Naive thymus-derived CD4-positive, alpha-beta T cell (primary cell): ENCODE measurements around the gene SSBP2. TPM values are rescaled to one million over a fixed set of nuclear protein-coding genes. Genes with fewer than 3 reads are reported as not detected.
A peak's percentile ranks its signal among the peaks of the same experiment; 100 is the strongest.

Source experiments
- ATAC-seq: fragments of 150-1000 bp; cut with Tn5 transposase; 2 replicates; pipeline ENCODE4 v1.10.0; 2021; ENCODE audit warnings: mild to moderate bottlenecking, moderate library complexity
- CTCF ChIA-PET: fragments of 350-600 bp; sonication (Branson Sonifier 250); formaldehyde crosslinking; loops from one replicate; lab custom pipeline; 2021; ENCODE audit warnings: antibody characterized with exemption; lab: Charles Lee
- POLR2A ChIA-PET: fragments of 350-600 bp; sonication (Branson Sonifier 250); formaldehyde crosslinking; loops from one replicate; lab custom pipeline; 2021; ENCODE audit warnings: antibody characterized with exemption, inconsistent platforms; lab: Charles Lee
- DNase-seq, 9 donors: peaks; one replicate each; pipeline versions ENCODE4 v3.0.0 to v3.0.0-alpha.2; 2020 to 2022; ENCODE audit warnings: mixed read lengths in 1 of 9
- H3K27ac ChIP-seq: one replicate; pipeline ENCODE4 v1.7.0; 2013; ENCODE audit warnings: mild to moderate bottlenecking, low read depth, low read length, moderate library complexity
- H3K27me3 ChIP-seq, 2 donors: one replicate each; pipeline ENCODE4 v1.7.0; 2013; ENCODE audit warnings: low read length in 2 of 2, mild to moderate bottlenecking in 2 of 2, moderate library complexity in 2 of 2; ENCODE audit not compliant: control insufficient read depth in 2 of 2, insufficient read depth in 2 of 2
- H3K36me3 ChIP-seq, 3 experiments: 1 replicate in 2 of 3; 2 replicates in 1 of 3; pipeline ENCODE4 v1.7.0; 2013; ENCODE audit warnings: low read length in 3 of 3, mild to moderate bottlenecking in 3 of 3, moderate library complexity in 1 of 3; ENCODE audit not compliant: insufficient read depth in 3 of 3, control insufficient read depth in 2 of 3
- H3K4me1 ChIP-seq, 2 donors: one replicate each; pipeline ENCODE4 v1.7.0; 2013; ENCODE audit warnings: low read length in 2 of 2, mild to moderate bottlenecking in 2 of 2, moderate library complexity in 1 of 2; ENCODE audit not compliant: control insufficient read depth in 2 of 2, insufficient read depth in 2 of 2
- H3K4me3 ChIP-seq: 2 replicates; pipeline ENCODE4 v1.7.0; 2013; ENCODE audit warnings: mild to moderate bottlenecking, low read length
- H3K9me3 ChIP-seq, 3 experiments: 1 replicate in 2 of 3; 2 replicates in 1 of 3; pipeline ENCODE4 v1.7.0; 2013; ENCODE audit warnings: low read length in 3 of 3; ENCODE audit not compliant: control insufficient read depth in 2 of 3
- H3K27ac Mint-ChIP-seq, 9 donors: one replicate each; pipeline ENCODE4 v1.8.0; 2020 to 2022; ENCODE audit warnings: mixed read lengths in 9 of 9, mild to moderate bottlenecking in 8 of 9, moderate library complexity in 5 of 9, inconsistent platforms in 2 of 9
- H3K27me3 Mint-ChIP-seq, 5 donors: one replicate each; pipeline ENCODE4 v1.8.0; 2021 to 2022; ENCODE audit warnings: mixed read lengths in 5 of 5, mild to moderate bottlenecking in 1 of 5
- H3K36me3 Mint-ChIP-seq, 5 donors: one replicate each; pipeline ENCODE4 v1.8.0; 2020 to 2022; ENCODE audit warnings: mixed read lengths in 5 of 5, mild to moderate bottlenecking in 3 of 5, inconsistent platforms in 1 of 5
- H3K4me1 Mint-ChIP-seq, 7 donors: one replicate each; pipeline ENCODE4 v1.8.0; 2020 to 2022; ENCODE audit warnings: mixed read lengths in 7 of 7, mild to moderate bottlenecking in 3 of 7, inconsistent platforms in 1 of 7
- H3K4me3 Mint-ChIP-seq, 10 donors: one replicate each; pipeline ENCODE4 v1.8.0; 2020 to 2022; ENCODE audit warnings: mild to moderate bottlenecking in 10 of 10, mixed read lengths in 10 of 10, moderate library complexity in 6 of 10, inconsistent platforms in 2 of 10
- H3K9me3 Mint-ChIP-seq, 11 donors: one replicate each; pipeline ENCODE4 v1.8.0; 2020 to 2022; ENCODE audit warnings: mixed read lengths in 11 of 11, mild to moderate bottlenecking in 4 of 11, inconsistent platforms in 1 of 11, moderate library complexity in 1 of 11
- intact Hi-C, 2 donors: fragments of 100-400 bp; cut with micrococcal nuclease; formaldehyde crosslinking; loops; one replicate each; pipeline ENCODE4 v1.15.1; 2023
- polyA plus RNA-seq, 2 donors: library from polyadenylated mRNA; unstranded; fragments of 300-500 nt; fragmentation: Illumina TruSeq; gene quantifications; one replicate each; pipeline ENCODE4 v1.2.3, GENCODE V29; 2021
- total RNA-seq, 6 experiments: library from RNA in 5 of 6; stranded (reverse) in 5 of 6; gene quantifications; 1 replicate in 5 of 6; 2 replicates in 1 of 6; pipeline ENCODE4 v1.2.3 and lab custom pipeline; 2021 to 2026

The SSBP2 gene
- total RNA-seq (10 to 100 TPM; 36.7 to 73.1 (median 55.9) TPM), polyA plus RNA-seq (10 to 100 TPM; 87.2 to 99.8 TPM), total RNA-seq (lab: John Stamatoyannopoulos, UW) (74.0 reads per million, percentile 79 among the genes with 10 or more reads in this experiment)

- Mint-ChIP-seq H3K36me3 (peaks cover 0 to 13% (median 0%) of the 10 kb centered on the region in 5 donors), H3K27me3 (peaks cover 0 to 49% (median 0%) of the 10 kb centered on the region in 5 donors), H3K27ac (peak within 1 kb of the TSS; percentile 81 to 96 (median 94)), H3K9me3 (no peaks in the 10 kb centered on the region), H3K4me3 (peak within 1 kb of the TSS; percentile 92 to 100 (median 96)), H3K4me1 (peaks cover 21 to 49% (median 38%) of the 10 kb centered on the region in 7 donors)
- Histone ChIP-seq H3K36me3 (peaks cover 0 to 5% (median 0%) of the 10 kb centered on the region in 3 experiments), H3K4me1 (peaks cover 6 to 13% of the 10 kb centered on the region in 2 donors), H3K27me3 (no peaks in the 10 kb centered on the region), H3K27ac (peak within 1 kb of the TSS; percentile 87), H3K9me3 (no peaks in the 10 kb centered on the region), H3K4me3 (peak within 1 kb of the TSS; percentile 61)
- POLR2A ChIA-PET, result interaction anchor here (0.6 to 7.0 kb wide), 24 partner anchors 9 to 1479 kb away, joined by 3 to 172 read pairs (median 4); partner anchors contain the start of gene RPS23
- CTCF ChIA-PET, result interaction anchor here (0.6 to 2.8 kb wide), 10 partner anchors 19 to 1185 kb away, joined by 3 to 24 read pairs (median 4); no protein-coding TSS in a partner anchor
- ATAC-seq, result peak; percentile 93
- DNase-seq, result peak; percentile 99 to 100 (median 99)
- intact Hi-C loops, result loop anchor here (1.0 to 10.0 kb wide), 24 partner anchors 28 to 1344 kb away; partner anchors contain the start of genes RPS23 (in 2 of the 2), TMEM167A (in 2 of the 2), XRCC4 (in 2 of the 2) and ZCCHC9 (in 2 of the 2)
These were observed at the start of gene SSBP2 for GRCh38 chr5:81751009-81751835. Gene SSBP2, minus strand, starts transcription at chr5:81751097. Its CDS starts 55 bp downstream, at chr5:81751042.

GRCh38 chr5:81795666-81796065 lies 44.8 kb upstream of the SSBP2 start:
- POLR2A ChIA-PET, result no interaction called here
- no peaks in the 10 kb centered on the region for H3K36me3 ChIP-seq
- CTCF ChIA-PET, result no interaction called here

GRCh38 chr5:81794226-81794625 lies 43.3 kb upstream of the SSBP2 start:
- H3K27ac ChIP-seq, result no peak overlapping the region
- DNase-seq (no peak), ATAC-seq (no peak)
- Mint-ChIP-seq H3K9me3 (no peaks in the 10 kb centered on the region), H3K27ac (no peak overlapping the region), H3K27me3 (peaks cover 0 to 3% (median 0%) of the 10 kb centered on the region in 5 donors), H3K4me1 (peaks cover 0 to 15% (median 4%) of the 10 kb centered on the region in 7 donors), H3K4me3 (no peak overlapping the region), H3K36me3 (no peaks in the 10 kb centered on the region)
- ChIA-PET CTCF (no interaction called here), POLR2A (interaction anchor here (0.6 kb wide), 2 partner anchors 12 to 34 kb away, joined by 5 to 6 read pairs; no protein-coding TSS in a partner anchor)
- no peaks in the 10 kb centered on the region for H3K4me1 ChIP-seq
- no peaks in the 10 kb centered on the region for H3K36me3 ChIP-seq
- intact Hi-C loops, result loop anchor here in 1 of 2 donors (5.0 kb wide), 1 partner anchor 43 kb away; no protein-coding TSS in a partner anchor
- no peak overlapping the region for H3K4me3 ChIP-seq
- H3K27me3 ChIP-seq, result no peaks in the 10 kb centered on the region
- H3K9me3 ChIP-seq, result no peaks in the 10 kb centered on the region

More at GRCh38 chr5:81795666-81796065, 44.8 kb upstream of the SSBP2 start:
- intact Hi-C loops, result no loop called here
- Histone ChIP-seq H3K4me3 (no peak overlapping the region), H3K4me1 (no peaks in the 10 kb centered on the region), H3K27me3 (no peaks in the 10 kb centered on the region), H3K27ac (no peak overlapping the region), H3K9me3 (no peaks in the 10 kb centered on the region)
- H3K27me3 Mint-ChIP-seq, result peaks cover 0 to 3% (median 0%) of the 10 kb centered on the region in 5 donors
- no peak overlapping the region for H3K4me3 Mint-ChIP-seq
- no peak for DNase-seq
- H3K36me3 Mint-ChIP-seq, result no peaks in the 10 kb centered on the region
- no peak overlapping the region for H3K27ac Mint-ChIP-seq
- H3K4me1 Mint-ChIP-seq, result peaks cover 0 to 15% (median 4%) of the 10 kb centered on the region in 7 donors
- ATAC-seq, result no peak
- no peaks in the 10 kb centered on the region for H3K9me3 Mint-ChIP-seq

GRCh38 chr5:81790336-81790735 lies 39.4 kb upstream of the SSBP2 start:
- no peak overlapping the region for H3K27ac ChIP-seq
- H3K9me3 ChIP-seq, result no peaks in the 10 kb centered on the region
- ChIA-PET POLR2A (interaction anchor here (0.6 to 0.8 kb wide), 2 partner anchors 8 to 73 kb away, joined by 3 read pairs; no protein-coding TSS in a partner anchor), CTCF (no interaction called here)
- ATAC-seq (no peak), DNase-seq (no peak)
- intact Hi-C loops, result loop anchor here in 1 of 2 donors (5.0 kb wide), 1 partner anchor 47 kb away; no protein-coding TSS in a partner anchor
- no peaks in the 10 kb centered on the region for H3K27me3 ChIP-seq
- no peak overlapping the region for H3K27ac Mint-ChIP-seq
- H3K27me3 Mint-ChIP-seq, result peaks cover 0 to 5% (median 0%) of the 10 kb centered on the region in 5 donors
- H3K36me3 ChIP-seq, result no peaks in the 10 kb centered on the region
- H3K4me3 Mint-ChIP-seq, result no peak overlapping the region
- no peaks in the 10 kb centered on the region for H3K9me3 Mint-ChIP-seq
- H3K36me3 Mint-ChIP-seq, result no peaks in the 10 kb centered on the region
- no peaks in the 10 kb centered on the region for H3K4me1 ChIP-seq
- H3K4me1 Mint-ChIP-seq, result peaks cover 2 to 19% (median 17%) of the 10 kb centered on the region in 7 donors
- H3K4me3 ChIP-seq, result no peak overlapping the region

GRCh38 chr5:81789033-81789432 lies 38.1 kb upstream of the SSBP2 start:
- H3K4me1 ChIP-seq, result no peaks in the 10 kb centered on the region
- Mint-ChIP-seq H3K27me3 (peaks cover 0 to 2% (median 0%) of the 10 kb centered on the region in 5 donors), H3K9me3 (no peaks in the 10 kb centered on the region), H3K4me3 (no peak overlapping the region), H3K27ac (no peak overlapping the region), H3K4me1 (peaks cover 2 to 22% (median 17%) of the 10 kb centered on the region in 7 donors), H3K36me3 (no peaks in the 10 kb centered on the region)
- ChIA-PET POLR2A (no interaction called here), CTCF (no interaction called here)
- no peak for ATAC-seq
- H3K27ac ChIP-seq, result no peak overlapping the region
- no peaks in the 10 kb centered on the region for H3K36me3 ChIP-seq
- H3K9me3 ChIP-seq, result no peaks in the 10 kb centered on the region
- H3K4me3 ChIP-seq, result no peak overlapping the region
- no peaks in the 10 kb centered on the region for H3K27me3 ChIP-seq
- intact Hi-C loops, result no loop called here
- DNase-seq, result no peak

- POLR2A ChIA-PET, result no interaction called here
- Histone ChIP-seq H3K4me1 (no peaks in the 10 kb centered on the region), H3K9me3 (no peaks in the 10 kb centered on the region), H3K36me3 (no peaks in the 10 kb centered on the region), H3K27me3 (no peaks in the 10 kb centered on the region), H3K27ac (no peak overlapping the region), H3K4me3 (no peak overlapping the region)
- ATAC-seq (no peak), DNase-seq (no peak)
- intact Hi-C loops, result no loop called here
- Mint-ChIP-seq H3K4me1 (peaks cover 4 to 22% (median 17%) of the 10 kb centered on the region in 7 donors), H3K27ac (peak overlapping the region in 1 of 9 donors; percentile 23), H3K27me3 (peaks cover 0 to 2% (median 0%) of the 10 kb centered on the region in 5 donors), H3K9me3 (no peaks in the 10 kb centered on the region), H3K36me3 (peaks cover 0 to under 1% (median 0%) of the 10 kb centered on the region in 5 donors), H3K4me3 (no peak overlapping the region)
- CTCF ChIA-PET, result interaction anchor here (1.1 kb wide), 1 partner anchor 16 kb away, joined by 3 read pairs; no protein-coding TSS in a partner anchor
These were observed 37.4 kb upstream of the SSBP2 start for GRCh38 chr5:81788329-81788728.
